ENCODE data around the gene SASH1. TPM values are rescaled to one million over a fixed set of nuclear protein-coding genes. Genes with fewer than 3 reads are reported as not detected.
A peak's percentile ranks its signal among the peaks of the same experiment; 100 is the strongest.

Gene SASH1
- total RNA-seq (2021; fragmentation: NEBNext Ultra II Directional; extraction: Animal tissue kit (Norgen Biotek cat#: 25700)) (18.0 and 20.2 TPM in 2 replicates), polyA plus RNA-seq (2011; rRNA removed) (6.0 and 6.9 TPM in 2 replicates), polyA minus RNA-seq (2011; rRNA and poly(A)+ RNA removed) (14.6 and 19.3 TPM in 2 replicates)
- 8.0 TPM for polyA plus RNA-seq (2011; cell fraction: cytosol; rRNA removed)
- polyA plus RNA-seq (2011; cell fraction: nucleus; rRNA removed), result 11.8 TPM
- polyA plus RNA-seq (2012, experiment 1 of 2), result 8.9 to 9.5 TPM (median 9.4 TPM) in 4 replicates
- 1.0 TPM for polyA plus RNA-seq (2012, experiment 2 of 2)
- polyA plus RNA-seq (2013, experiment 1 of 2), result 7.6 TPM
- 6.6 TPM for polyA plus RNA-seq (2013, experiment 2 of 2)
- polyA minus RNA-seq (2011; cell fraction: cytosol; rRNA and poly(A)+ RNA removed), result 16.5 TPM
- polyA minus RNA-seq (2011; cell fraction: nucleus; rRNA and poly(A)+ RNA removed), result 37.0 TPM
- long read RNA-seq, experiment 1, partial matches to known transcripts, result 3 of 16 reads
- long read RNA-seq, experiment 1, other reads (novel, unspliced or antisense), result 13 of 16 reads
- long read RNA-seq, experiment 2, result 0 reads

DNA sequence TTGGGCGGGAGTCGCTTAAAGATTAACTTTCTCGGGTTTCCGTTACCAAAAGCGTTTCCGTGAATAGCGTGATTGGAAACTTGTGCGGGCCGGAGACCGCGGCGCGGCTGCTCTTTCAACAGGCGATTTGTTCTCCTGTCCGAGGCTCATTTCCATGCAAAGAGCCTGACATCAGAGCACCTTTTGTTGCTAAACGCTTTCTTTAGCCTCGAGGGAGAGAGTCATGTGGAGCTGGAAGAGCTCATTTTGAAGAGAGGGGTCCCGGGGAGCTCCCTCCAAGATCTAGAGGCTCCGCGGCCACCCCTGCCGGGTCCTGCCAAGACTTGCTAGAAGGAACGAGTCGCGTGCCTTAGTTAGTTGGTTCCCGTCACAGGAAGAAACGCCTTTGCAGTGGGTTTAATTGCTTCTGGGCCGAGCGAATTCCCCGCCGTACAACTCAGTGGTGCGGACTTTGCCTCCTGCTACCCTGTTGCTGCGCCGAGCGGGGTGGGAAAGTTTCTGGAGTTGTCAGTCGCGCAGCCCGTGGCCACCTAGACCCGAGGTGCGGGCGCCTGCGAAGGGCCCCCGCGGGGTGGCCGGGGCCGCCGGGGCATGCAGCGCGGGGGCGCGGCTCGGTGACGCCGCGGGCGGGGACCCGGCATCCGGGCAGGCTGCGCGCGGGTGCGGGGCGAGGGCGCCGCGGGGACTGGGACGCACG, at the start of gene SASH1:
SASH1 (plus strand) TSS at position 489 of the 697 bp plus-strand sequence. CDS start 230 bp downstream, outside the sequence.
- H3K18ac ChIP-seq (ENCODE audit: extremely low read depth, low read length), result peak within 1 kb of the TSS; percentile 99
- H2BK120ac ChIP-seq (replicated peaks; ENCODE audit: low read depth, low read length), result peak within 1 kb of the TSS; percentile 79
- FAIRE-seq (peak; percentile 88), DNase-seq (ENCODE audit: low read depth in 1 of 2, low spot score in 2 of 2) (peak; percentile 85 to 86)
- no peaks in the 10 kb centered on the region for H3K36me3 ChIP-seq (ENCODE audit: control insufficient read depth in 2 of 4, insufficient read depth in 4 of 4, low read length in 3 of 4)
- peak within 1 kb of the TSS; percentile 98 for H2BK5ac ChIP-seq (ENCODE audit: low read depth, low read length)
- H3K4me2 ChIP-seq (ENCODE audit: insufficient read depth in 1 of 2, low read depth in 2 of 2, low read length in 2 of 2), result peak within 1 kb of the TSS; percentile 65 to 70
- no peak within 1 kb of the TSS for H3K23ac ChIP-seq (ENCODE audit: insufficient read length)
- H3K4me3 ChIP-seq (ENCODE audit: extremely low read depth in 1 of 4, insufficient read depth in 2 of 4, low read depth in 3 of 4, low read length in 4 of 4), result peak within 1 kb of the TSS; percentile 72 to 99 (median 84)
- CTCF ChIA-PET (ENCODE audit: partially characterized antibody), result no interaction called here
- H2BK12ac ChIP-seq (ENCODE audit: low read depth, low read length), result peak within 1 kb of the TSS; percentile 89; the same call in 1 of the 2 replicates
- H4K8ac ChIP-seq (ENCODE audit: extremely low read depth, insufficient read depth, low read length), result peak within 1 kb of the TSS; percentile 98; the same call in 1 of the 2 replicates
- H3K27ac ChIP-seq (ENCODE audit: low read depth, low read length), result peak within 1 kb of the TSS; percentile 94
- H3K9me3 ChIP-seq (ENCODE audit: insufficient read depth in 2 of 2, low read depth in 1 of 2, low read length in 1 of 2), result no peaks in the 10 kb centered on the region
- H3K27me3 ChIP-seq (replicated peaks in 1 of 4; ENCODE audit: control insufficient read depth in 3 of 4, extremely low read depth in 1 of 4, insufficient read depth in 3 of 4, low read length in 3 of 4), result no peaks in the 10 kb centered on the region
- no peaks in the 10 kb centered on the region for H4K20me1 ChIP-seq (replicated peaks in 1 of 2; ENCODE audit: control insufficient read depth in 1 of 2, insufficient read depth in 2 of 2, low read length in 2 of 2)
- peak within 1 kb of the TSS; percentile 77; the same call in 1 of the 2 replicates for H2AFZ ChIP-seq (ENCODE audit: low read length)
- H3K79me1 ChIP-seq (ENCODE audit: low read depth, low read length), result no peaks in the 10 kb centered on the region
- H3K4me1 ChIP-seq (replicated peaks in 1 of 4; ENCODE audit: control insufficient read depth in 3 of 4, insufficient read depth in 4 of 4, low read length in 3 of 4), result peaks cover 4 to 27% (median 16%) of the 10 kb centered on the region in 4 experiments; a peak in 6 of 7 replicates
- peak within 1 kb of the TSS; percentile 94 for H4K5ac ChIP-seq (ENCODE audit: insufficient read length, low read depth, low read length)
- no peak within 1 kb of the TSS for H2BK15ac ChIP-seq (ENCODE audit: low read length)
- peak within 1 kb of the TSS; percentile 84; the same call in 1 of the 2 replicates for H2BK20ac ChIP-seq (ENCODE audit: low read length)
- H3K4ac ChIP-seq (replicated peaks; ENCODE audit: insufficient read length, low read depth, low read length), result peak within 1 kb of the TSS; percentile 1
- peak within 1 kb of the TSS; percentile 71 for H4K91ac ChIP-seq (replicated peaks; ENCODE audit: insufficient read length, low read length)
- peaks cover 7% of the 10 kb centered on the region for H3K23me2 ChIP-seq (ENCODE audit: low read depth, low read length)
- WGBS, 2 experiments (ENCODE audit: extremely low coverage in 1 of 2, insufficient coverage in 1 of 2, insufficient read length in 1 of 2, insufficient replicate concordance in 2 of 2, low coverage in 1 of 2, low lambda C conversion rate in 2 of 2, missing lambda C conversion rate in 1 of 2), result 1% methylated on average over 65 of the region's 67 CpGs; no CpG with 5 or more reads in 1 of the 2 experiments
- POLR2A ChIA-PET (ENCODE audit: partially characterized antibody), result interaction anchor here (0.6 to 1.7 kb wide), 14 partner anchors 8 to 182 kb away, joined by 3 to 7 read pairs (median 4); no protein-coding TSS in a partner anchor
- peak within 1 kb of the TSS; percentile 83 to 95 (median 93) for H3K9ac ChIP-seq (replicated peaks in 1 of 4; ENCODE audit: extremely low read depth in 1 of 4, low read depth in 3 of 4, low read length in 3 of 4)
- peaks cover 0 to 35% of the 10 kb centered on the region in 2 experiments; a peak in 2 of 4 replicates for H3K79me2 ChIP-seq (ENCODE audit: control insufficient read depth in 1 of 2, insufficient read depth in 2 of 2, low read length in 2 of 2)
- H3K14ac ChIP-seq (ENCODE audit: insufficient read length), result no peak within 1 kb of the TSS
- H2AK5ac ChIP-seq (ENCODE audit: low read depth, low read length), result no peak within 1 kb of the TSS
- H3K56ac ChIP-seq (replicated peaks; ENCODE audit: insufficient read length, low read depth, low read length), result peak within 1 kb of the TSS; percentile 70
- peak in 1 of 2 experiments; percentile 83; a peak in 1 of 4 replicates for TF ChIP-seq HDAC2 (IDR thresholded peaks at IDR 0.05; ENCODE audit: borderline replicate concordance in 1 of 2, low read depth in 2 of 2, low read length in 2 of 2)

All from H1 (cell line).